Measurements from ENCODE around the gene ACADSB. TPM values are rescaled to one million over a fixed set of nuclear protein-coding genes. Genes with fewer than 3 reads are reported as not detected.

ACADSB gene
- total RNA-seq, 1 donor from 2014 or later: 4.5 TPM

- DNase-seq (ENCODE audit: low read depth in 2 of 2): no peak
Observed at GRCh38 chr10:123038782-123039631, 30.2 kb downstream of the ACADSB start.

DNA sequence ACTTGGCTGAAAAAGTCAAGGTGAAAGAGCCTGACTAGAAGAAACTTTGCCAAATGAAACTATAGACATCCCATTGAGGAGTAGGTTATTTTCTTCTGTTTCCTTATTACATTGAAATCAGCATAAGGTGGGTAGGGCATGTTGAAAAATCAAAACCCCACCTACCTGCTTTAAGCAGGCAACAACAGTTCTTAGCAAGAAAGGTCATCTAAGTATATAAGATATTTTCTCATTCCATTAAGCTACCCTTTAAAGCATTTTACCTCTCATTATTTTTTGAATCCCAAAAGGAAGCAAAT, 30.8 kb downstream of the ACADSB start:
- no peak for DNase-seq (ENCODE audit: low read depth in 2 of 2)

DNA sequence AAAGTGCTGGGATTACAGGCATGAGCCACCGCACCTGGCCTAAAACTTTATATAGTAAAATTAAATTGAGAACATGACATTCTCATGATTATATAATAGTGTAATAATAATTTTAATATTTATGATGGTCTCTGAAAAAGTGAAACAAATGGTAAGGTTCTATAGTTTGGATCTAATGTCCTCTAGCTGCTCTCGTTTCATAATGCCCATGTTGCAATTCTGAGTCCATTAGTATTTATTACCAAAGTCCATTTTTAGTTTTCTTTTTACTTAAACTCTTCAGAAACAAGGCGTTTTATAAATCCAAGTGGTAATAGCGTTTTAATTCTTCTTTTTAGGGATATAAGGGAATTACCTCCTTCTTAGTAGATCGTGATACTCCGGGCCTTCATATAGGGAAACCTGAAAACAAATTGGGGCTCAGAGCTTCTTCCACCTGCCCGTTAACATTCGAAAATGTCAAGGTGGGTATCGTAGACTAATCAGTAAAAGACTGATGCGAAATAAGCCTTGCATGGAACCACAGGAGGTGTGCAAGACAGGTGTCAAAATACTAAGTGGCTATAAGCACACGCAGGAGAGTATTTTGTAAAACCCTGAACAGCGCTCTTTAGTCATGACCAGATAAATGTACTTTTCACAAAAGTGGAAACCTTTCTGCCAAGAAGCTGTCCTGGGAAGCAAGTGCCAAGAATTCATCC, 34.1 kb downstream of the ACADSB start:
- no peak for DNase-seq (ENCODE audit: low read depth in 2 of 2)

DNA sequence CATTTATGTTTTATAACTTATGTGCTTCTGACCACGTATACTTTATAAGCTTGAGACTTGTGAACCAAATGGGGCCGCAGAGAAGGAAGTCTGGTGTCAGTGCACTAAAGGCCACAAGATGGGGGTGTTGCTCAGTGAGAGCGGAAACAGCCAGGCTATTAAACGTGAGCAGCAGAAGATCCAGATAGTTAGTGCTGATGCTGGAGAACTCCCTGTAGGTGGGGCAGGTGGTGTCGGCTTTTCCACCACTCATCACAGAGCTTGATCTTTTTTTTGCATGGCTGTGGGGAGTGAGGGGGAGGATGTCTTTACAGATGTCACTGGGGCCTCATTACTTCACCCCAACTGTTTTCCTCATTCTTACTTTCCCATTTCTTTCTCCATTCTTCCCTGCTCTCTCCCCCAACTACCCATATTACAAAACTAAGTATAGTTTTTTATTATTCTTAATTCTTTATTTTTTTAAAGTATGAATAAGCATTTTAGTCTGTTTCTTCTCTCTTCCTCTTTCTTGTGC, 34.7 kb downstream of the ACADSB start:
- peak; percentile 40 to 71 for DNase-seq (ENCODE audit: low read depth in 2 of 2)

DNA sequence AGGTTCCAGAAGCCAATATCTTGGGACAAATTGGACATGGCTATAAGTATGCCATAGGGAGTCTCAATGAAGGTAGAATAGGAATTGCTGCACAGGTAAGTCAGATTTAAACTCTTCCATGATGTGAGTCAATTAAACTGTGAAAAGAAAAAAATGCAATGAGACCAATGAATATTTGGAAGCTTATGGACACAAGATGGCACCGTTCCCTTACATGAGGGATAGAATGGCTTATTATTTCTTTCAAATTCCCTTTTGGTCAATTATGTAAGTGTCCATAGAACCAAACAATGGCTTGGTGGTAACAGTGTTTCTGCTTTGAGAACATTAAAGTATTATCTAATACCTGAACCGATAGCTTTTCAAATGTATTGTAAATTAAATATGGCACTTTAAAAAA, 35.6 kb downstream of the ACADSB start:
- DNase-seq (ENCODE audit: low read depth in 2 of 2): peak in 1 of 2 donors; percentile 4

GRCh38 chr10:123045961-123046731, 37.3 kb downstream of the ACADSB start:
- DNase-seq (ENCODE audit: low read depth in 2 of 2): no peak

DNA sequence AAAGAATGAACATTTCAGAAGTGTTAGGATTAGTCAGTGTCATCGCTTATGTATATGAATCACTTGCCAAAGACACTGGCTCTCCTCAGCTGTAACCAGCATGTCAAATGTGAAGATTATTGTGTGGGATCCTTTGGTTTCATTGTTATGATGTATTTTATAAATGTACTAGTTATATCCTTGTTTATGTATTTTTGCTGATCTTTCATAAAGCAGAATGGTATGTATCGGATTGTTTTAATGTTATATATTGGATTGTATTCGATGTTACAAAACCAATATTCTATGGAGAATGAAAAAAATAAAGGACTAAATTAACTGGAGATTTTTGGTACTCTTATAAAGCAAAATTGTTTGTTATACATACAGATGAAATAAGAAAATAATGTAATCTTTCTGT, 49.2 kb downstream of the ACADSB start:
- no peak for DNase-seq (ENCODE audit: low read depth in 2 of 2)

DNA sequence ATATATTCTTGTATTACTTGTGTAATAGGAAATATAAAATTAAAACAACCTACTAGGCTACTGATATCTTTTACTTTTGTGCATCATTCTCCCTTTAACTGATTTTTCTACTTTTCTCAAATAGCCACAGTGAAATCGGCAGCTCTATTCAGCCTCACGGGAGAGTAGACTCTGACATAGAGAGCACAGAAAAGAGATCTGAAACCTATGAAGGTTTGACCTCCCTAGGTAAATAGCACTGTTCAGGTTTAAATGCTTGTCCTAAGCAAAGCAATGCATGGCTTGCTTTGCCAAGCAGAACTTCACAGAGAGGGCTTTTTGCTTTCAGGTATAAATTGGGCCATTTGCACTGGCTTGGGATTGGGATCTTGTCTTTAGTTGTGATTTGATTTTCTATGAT, 53.1 kb downstream of the ACADSB start:
- no peak for DNase-seq (ENCODE audit: low read depth in 2 of 2)

DNA sequence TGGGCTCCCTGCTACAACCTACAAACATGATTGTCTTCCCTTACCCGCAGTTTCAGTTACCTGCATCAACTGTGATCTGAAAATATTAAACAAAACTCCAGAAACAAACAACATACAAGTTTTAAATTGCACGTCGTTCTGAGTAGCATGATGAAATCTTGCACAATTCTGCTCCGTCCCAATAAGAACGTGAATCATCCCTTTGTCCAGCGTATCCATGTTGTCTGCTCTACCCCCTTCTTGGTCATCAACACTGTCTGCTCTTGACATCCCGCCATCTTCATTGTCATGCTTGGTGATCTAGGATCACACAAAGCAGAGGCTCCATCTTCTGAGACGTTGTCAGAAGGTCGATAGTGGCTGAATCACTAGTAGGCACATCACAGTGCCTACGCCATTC, 53.9 kb downstream of the ACADSB start:
- DNase-seq (ENCODE audit: low read depth in 2 of 2): no peak

DNA sequence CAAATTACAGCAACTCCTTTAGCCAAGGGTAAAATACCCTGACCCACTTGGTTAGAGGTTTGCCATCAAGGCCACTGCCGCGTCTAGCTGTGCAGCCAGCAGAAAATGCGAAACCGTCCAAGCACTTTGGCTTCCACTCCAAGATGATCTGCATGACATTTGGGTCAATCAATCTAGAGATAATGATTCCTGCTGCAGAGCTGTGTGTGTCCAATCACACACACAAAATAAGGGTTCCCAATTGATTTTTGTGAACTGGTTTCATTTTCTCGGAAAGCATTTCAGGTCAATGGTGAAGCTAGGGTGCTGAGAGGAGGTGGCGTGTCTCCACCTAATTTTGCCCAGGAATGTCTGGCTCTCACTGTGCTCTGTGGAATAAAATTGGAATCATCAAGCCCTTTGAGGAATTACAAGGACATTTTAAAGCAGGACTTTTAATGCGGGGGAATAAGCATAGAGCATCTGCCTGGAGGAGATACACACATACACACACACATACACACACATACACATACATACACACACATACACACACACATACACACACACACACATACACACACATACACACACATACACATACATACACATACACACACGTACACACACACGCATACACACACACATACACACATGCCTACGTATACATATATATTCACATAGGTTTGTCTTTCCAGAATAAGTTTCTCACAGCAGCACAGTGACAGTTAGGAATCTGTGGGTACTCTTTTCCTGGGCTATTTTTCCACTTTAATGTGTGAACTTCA, 59.5 kb downstream of the ACADSB start:
- no peak for DNase-seq (ENCODE audit: low read depth in 2 of 2)

DNA sequence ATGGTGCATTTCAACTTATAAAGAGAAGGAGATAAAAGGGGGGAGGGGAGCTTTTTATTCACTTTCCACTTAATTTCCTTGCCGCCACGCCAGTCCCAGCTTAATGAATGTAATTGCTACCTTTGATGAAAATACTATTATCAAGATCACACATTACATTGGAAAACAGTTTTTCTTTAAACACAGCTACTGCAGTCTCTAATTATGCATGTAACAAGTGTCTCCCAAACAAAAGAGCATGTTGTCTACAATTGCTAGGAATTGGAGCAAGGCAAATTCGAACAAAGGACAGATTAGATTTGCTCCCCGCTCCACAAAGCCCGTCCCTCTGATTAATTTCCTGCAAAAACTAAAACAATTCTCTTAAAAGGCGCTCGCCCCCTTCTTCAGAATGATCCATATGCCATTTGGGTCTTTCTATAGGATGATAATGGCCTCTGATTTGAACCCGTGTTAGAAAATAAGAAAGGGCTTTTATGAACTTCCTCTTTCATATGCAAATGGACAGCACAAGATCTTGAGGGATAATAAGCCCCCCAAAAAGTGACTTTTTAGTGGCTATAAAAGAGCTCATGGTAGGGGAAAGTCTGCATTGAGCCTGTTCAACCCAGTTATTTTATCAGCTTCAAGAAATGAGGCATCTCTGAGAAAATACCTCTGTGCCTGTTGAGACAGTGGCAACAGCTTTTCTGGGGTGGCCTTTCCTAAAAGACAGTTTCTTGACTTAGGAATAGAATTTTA, 60.6 kb downstream of the ACADSB start:
- DNase-seq (ENCODE audit: low read depth in 2 of 2): no peak

GRCh38 chr10:123073187-123073586, 64.4 kb downstream of the ACADSB start:
- DNase-seq (ENCODE audit: low read depth in 2 of 2): no peak

DNA sequence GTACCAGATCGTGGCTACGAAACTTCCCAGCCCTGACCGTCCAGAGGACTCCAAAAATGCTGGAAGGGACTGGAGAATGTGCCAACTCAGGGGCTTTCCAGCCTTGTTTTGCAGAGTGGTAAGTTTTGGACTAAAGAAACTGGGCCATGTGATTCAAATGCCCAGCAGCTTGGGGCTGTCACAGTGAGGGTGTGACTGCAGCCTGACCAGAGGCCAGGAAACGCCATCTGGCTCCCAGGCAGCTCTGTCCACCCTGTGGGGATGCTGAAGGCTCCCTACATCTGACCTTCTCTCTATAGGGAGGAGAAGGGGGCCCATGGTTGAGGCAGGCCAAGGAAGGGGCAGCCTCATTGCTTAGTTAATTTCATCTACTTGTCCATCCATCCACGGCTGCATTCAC, 65.4 kb downstream of the ACADSB start:
- DNase-seq (ENCODE audit: low read depth in 2 of 2): no peak

DNA sequence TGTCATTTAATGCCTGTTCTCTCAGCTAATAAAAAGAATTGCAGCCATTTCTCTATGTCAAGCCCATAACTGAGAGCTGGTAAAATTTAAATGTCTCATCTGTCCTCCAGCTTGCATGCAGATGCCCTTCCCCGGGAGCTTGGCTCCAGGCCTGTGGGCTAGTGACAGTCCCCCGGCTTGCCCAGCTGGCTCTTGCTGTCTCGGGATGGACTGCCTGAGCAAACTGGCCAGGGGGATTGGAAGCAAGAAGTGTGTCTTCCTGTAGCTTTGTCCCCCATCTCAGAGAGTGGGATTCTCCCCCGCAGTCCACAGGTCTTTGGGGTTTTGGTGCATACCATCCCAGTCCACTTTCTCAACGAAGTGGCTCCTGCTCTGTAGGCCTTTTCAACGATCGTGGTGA, 73.1 kb downstream of the ACADSB start:
- DNase-seq (ENCODE audit: low read depth in 2 of 2): no peak

DNA sequence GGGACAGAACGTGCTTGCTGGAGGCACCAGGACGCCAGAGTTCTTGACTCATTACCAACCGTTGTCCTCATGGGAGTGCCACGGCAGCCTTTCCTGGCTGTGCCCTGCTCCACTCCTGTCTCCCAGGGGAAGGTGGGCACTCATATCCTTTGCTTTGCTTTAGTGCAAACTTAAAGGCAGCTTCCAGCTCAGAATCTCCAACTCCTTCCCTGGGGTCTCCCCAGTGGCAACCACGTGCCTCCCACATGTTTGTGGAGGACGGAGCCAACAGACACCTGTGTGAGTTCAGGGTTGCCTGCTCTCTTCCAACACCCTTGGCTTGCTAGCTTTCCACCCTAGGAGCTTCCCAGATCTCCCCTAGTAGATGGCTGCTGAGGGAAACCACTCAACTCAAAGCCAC, 75.0 kb downstream of the ACADSB start:
- DNase-seq (ENCODE audit: low read depth in 2 of 2): no peak

DNA sequence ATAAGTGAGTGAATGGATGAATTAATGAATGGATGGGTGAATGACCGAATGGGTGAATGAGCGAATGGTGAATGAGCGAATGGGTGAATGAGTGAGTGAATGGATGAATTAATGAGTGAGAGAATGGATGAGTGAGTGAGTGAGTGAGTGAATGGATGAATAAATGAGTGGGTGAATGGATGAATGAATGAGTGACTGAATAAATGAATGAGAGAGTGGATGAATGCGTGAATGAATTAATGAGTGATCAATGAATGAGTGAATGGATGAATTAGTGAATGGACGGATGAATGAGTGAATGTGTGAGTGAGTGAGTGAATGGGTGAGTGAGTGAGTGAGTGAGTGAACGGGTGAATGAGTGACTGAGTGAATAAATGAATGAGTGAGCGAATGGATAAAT, 77.5 kb downstream of the ACADSB start:
- no peak for DNase-seq (ENCODE audit: low read depth in 2 of 2)

DNA sequence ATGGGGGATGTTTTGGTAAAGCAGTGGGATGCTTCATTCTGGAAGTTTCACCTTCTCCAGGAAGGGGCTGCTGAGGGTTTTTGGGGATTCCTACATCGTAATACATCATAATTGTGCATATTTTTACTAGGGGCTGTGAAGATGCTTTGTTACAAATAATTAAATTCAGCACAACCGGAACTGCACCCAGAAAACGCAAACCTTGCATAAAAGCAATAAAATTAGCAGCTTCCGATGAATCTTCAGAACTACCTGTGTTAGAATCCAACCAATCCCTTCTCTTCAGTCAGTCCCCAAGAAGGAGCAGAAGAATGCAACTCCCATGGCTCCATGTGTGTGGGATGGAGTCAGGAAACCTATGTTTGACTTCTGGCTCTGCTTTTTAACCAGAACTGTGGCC, 78.5 kb downstream of the ACADSB start:
- no peak for DNase-seq (ENCODE audit: low read depth in 2 of 2)

GRCh38 chr10:123087786-123088185, 79.0 kb downstream of the ACADSB start:
- DNase-seq (ENCODE audit: low read depth in 2 of 2): no peak

- no peak for DNase-seq (ENCODE audit: low read depth in 2 of 2)
Observed at GRCh38 chr10:123092635-123093414, 84.0 kb downstream of the ACADSB start.

DNA sequence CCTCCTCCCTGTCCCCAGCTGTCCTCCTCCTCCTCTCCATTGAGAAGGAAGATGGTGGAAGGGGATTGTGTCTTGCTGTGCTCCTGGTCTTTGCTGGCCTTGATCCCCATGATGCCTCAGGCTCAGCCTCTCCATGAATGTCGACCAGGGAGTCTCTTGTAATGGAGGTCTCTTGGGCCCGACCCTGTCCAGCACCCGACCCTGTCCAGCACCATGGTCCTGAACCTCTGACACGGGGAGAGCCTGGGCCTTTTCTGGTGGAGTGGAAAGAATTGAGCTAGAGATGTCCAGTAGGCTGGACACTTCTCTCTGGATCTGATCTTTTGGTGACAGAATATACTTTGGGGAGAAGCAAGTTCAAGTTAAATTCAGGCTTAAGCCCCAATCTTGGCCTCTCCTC, 84.7 kb downstream of the ACADSB start:
- no peak for DNase-seq (ENCODE audit: low read depth in 2 of 2)
